ENCODE data around the gene LIMS2. TPM values are rescaled to one million over a fixed set of nuclear protein-coding genes. Genes with fewer than 3 reads are reported as not detected.
A peak's percentile ranks its signal among the peaks of the same experiment; 100 is the strongest.

LIMS2 gene
- total RNA-seq, 1 donor: 14.8 TPM

DNA sequence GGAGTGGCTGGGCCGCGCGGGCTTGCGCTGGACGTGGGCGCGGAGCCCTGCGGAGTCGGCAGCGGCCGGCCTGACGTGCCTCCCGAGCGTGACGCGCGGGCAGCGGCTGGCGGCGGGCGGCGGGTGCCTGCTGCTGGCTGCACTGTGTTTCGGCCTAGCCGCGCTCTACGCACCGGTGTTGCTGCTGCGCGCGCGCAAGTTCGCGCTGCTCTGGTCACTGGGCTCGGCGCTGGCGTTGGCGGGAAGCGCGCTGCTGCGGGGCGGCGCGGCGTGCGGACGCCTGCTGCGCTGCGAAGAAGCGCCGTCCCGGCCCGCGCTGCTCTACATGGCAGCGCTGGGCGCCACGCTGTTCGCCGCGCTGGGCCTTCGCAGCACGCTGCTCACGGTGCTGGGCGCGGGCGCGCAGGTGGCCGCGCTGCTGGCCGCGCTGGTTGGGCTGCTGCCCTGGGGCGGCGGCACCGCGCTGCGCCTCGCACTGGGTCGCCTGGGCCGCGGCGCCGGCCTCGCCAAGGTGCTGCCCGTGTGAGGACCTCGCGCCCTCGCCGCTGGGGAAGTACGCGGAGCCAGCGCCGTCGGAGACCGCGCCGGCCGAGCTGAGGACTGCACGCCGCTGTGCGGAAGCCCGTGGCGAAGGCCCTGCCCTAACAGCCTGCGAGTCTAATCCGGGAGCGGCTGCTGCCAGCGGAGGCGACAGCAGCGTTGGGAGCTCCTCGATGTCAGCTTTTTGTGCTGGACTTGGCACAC, 26.5 kb upstream of the LIMS2 start:
- H2AFZ ChIP-seq (ENCODE audit: low read length): peak overlapping the region; percentile 96
- H4K20me1 ChIP-seq (ENCODE audit: insufficient read depth, low read length): no peaks in the 10 kb centered on the region
- H3K27me3 ChIP-seq (ENCODE audit: insufficient read depth, low read length): no peaks in the 10 kb centered on the region
- H3K4me1 ChIP-seq (ENCODE audit: insufficient read depth, low read length): peaks cover 4% of the 10 kb centered on the region
- H3K27ac ChIP-seq (ENCODE audit: low read depth, low read length): peak overlapping the region; percentile 85
- H3K36me3 ChIP-seq (ENCODE audit: insufficient read depth, low read length): peaks cover 10% of the 10 kb centered on the region
- H3K4me3 ChIP-seq (ENCODE audit: insufficient read depth, low read length): peak overlapping the region; percentile 83
- H3K4me2 ChIP-seq (ENCODE audit: insufficient read depth, low read length): peak overlapping the region; percentile 99
- H3K79me2 ChIP-seq (ENCODE audit: insufficient read depth, low read length): peaks cover 18% of the 10 kb centered on the region
- H3K9me3 ChIP-seq (ENCODE audit: low read depth, low read length): no peaks in the 10 kb centered on the region
- peak; percentile 98 for DNase-seq (ENCODE audit: insufficient read length, low spot score, missing footprints)
- TF ChIP-seq CTCF (IDR thresholded peaks at IDR 0.05; ENCODE audit: extremely low read depth, low read depth, low read length): no peak

DNA sequence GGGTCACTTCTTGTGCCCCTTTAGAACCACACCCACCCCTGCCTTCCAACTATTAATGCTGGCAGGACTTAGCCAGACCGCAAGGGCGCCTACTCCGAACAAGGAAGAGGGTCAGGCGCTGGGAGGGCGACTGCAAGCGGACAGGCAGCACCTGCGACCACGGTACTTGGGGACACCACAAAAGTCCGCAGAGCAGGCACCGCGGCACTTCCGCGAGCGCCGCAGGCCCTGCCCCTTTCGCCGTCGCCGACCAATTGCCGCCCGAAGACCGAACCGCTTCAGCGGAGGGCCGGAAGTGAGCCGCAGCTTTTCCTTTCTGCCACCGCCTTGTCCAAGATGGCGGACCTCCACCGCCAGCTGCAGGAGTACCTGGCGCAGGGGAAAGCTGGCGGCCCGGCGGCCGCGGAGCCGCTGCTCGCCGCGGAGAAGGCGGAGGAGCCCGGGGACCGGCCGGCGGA, 25.9 kb upstream of the LIMS2 start, which contains the start of gene SFT2D3:
Gene SFT2D3, plus strand, starts transcription at position 305 of the 458 bp plus-strand sequence. Its CDS starts 32 bp downstream, at position 337.
- Histone ChIP-seq H3K9me3 (ENCODE audit: low read depth, low read length) (no peaks in the 10 kb centered on the region), H3K4me2 (ENCODE audit: insufficient read depth, low read length) (peak within 1 kb of the TSS; percentile 99), H2AFZ (ENCODE audit: low read length) (peak within 1 kb of the TSS; percentile 96), H3K79me2 (ENCODE audit: insufficient read depth, low read length) (peaks cover 18% of the 10 kb centered on the region), H3K27ac (ENCODE audit: low read depth, low read length) (peak within 1 kb of the TSS; percentile 85), H3K4me1 (ENCODE audit: insufficient read depth, low read length) (peaks cover 7% of the 10 kb centered on the region), H3K27me3 (ENCODE audit: insufficient read depth, low read length) (no peaks in the 10 kb centered on the region), H4K20me1 (ENCODE audit: insufficient read depth, low read length) (no peaks in the 10 kb centered on the region), H3K4me3 (ENCODE audit: insufficient read depth, low read length) (peak within 1 kb of the TSS; percentile 83), H3K36me3 (ENCODE audit: insufficient read depth, low read length) (peaks cover 10% of the 10 kb centered on the region)
- TF ChIP-seq CTCF (IDR thresholded peaks at IDR 0.05; ENCODE audit: extremely low read depth, low read depth, low read length): no peak
- peak; percentile 99 for DNase-seq (ENCODE audit: insufficient read length, low spot score, missing footprints)

GRCh38 chr2:127700527-127701192, 25.3 kb upstream of the LIMS2 start:
- Histone ChIP-seq H3K4me2 (ENCODE audit: insufficient read depth, low read length) (peak overlapping the region; percentile 99), H3K9me3 (ENCODE audit: low read depth, low read length) (no peaks in the 10 kb centered on the region), H4K20me1 (ENCODE audit: insufficient read depth, low read length) (no peaks in the 10 kb centered on the region), H3K4me3 (ENCODE audit: insufficient read depth, low read length) (peak overlapping the region; percentile 83), H3K27ac (ENCODE audit: low read depth, low read length) (peak overlapping the region; percentile 85), H3K27me3 (ENCODE audit: insufficient read depth, low read length) (no peaks in the 10 kb centered on the region), H3K36me3 (ENCODE audit: insufficient read depth, low read length) (peaks cover 6% of the 10 kb centered on the region), H3K4me1 (ENCODE audit: insufficient read depth, low read length) (peaks cover 12% of the 10 kb centered on the region), H3K79me2 (ENCODE audit: insufficient read depth, low read length) (peaks cover 18% of the 10 kb centered on the region), H2AFZ (ENCODE audit: low read length) (peak overlapping the region; percentile 96)
- peak; percentile 62 for DNase-seq (ENCODE audit: insufficient read length, low spot score, missing footprints)
- no peak for TF ChIP-seq CTCF (IDR thresholded peaks at IDR 0.05; ENCODE audit: extremely low read depth, low read depth, low read length)
